K562 (cell line): ENCODE measurements around the gene TMIGD3. TPM values are rescaled to one million over a fixed set of nuclear protein-coding genes. Genes with fewer than 3 reads are reported as not detected.

Experiments used
- ATAC-seq: fragments of 200-7000 bp; cut with Tn5 transposase; 3 replicates; pipeline ENCODE4 v1.9.1; 2020; ENCODE audit warnings: moderate library complexity
- BruUV-seq: library from RNA; stranded (reverse); fragments of 400-500 nt; replicated peaks from 2 replicates; lab custom pipeline; 2021; lab: Mats Ljungman, UMichigan
- CTCF ChIA-PET: fragments of 300-600 bp; formaldehyde crosslinking; extraction: SDS; loops from one replicate; lab custom pipeline; 2021; ENCODE audit warnings: low intra/inter-chr PET ratio; lab: Yijun Ruan, JAX
- POLR2A ChIA-PET: fragments of 300-600, 350-650 bp; sonication (Branson Sonifier 250); formaldehyde crosslinking; extraction: SDS; loops from one replicate; lab custom pipeline; 2021; ENCODE audit warnings: antibody characterized with exemption, inconsistent platforms; lab: Yijun Ruan, JAX
- DNase-seq, 4 experiments: peaks; one replicate each; pipeline versions ENCODE4 v3.0.0 to v3.0.0-alpha.2; 2011 to 2018; ENCODE audit warnings: low spot score in 3 of 4, mixed read lengths in 3 of 4; ENCODE audit errors: extremely low read depth in 1 of 4
- FAIRE-seq: peaks from 2 replicates; lab custom pipeline; 2011; peaks lifted over from hg19 to GRCh38; lab: Jason Lieb, UNC
- H2AFZ ChIP-seq: 2 replicates; pipeline ENCODE4 v1.6.0; 2011; ENCODE audit warnings: low read depth, low read length, control low read depth, inconsistent platforms
- H3K27ac ChIP-seq: fragments of 200-600 bp; 3 replicates; pipeline ENCODE4 v1.8.0; 2011; ENCODE audit warnings: low read depth, mild to moderate bottlenecking, control low read depth, inconsistent platforms, low read length, moderate library complexity, mixed read lengths; ENCODE audit errors: extremely low read depth
- H3K27me3 ChIP-seq, 2 experiments: fragments of 300-600 bp in 1 of 2; 2 replicates in 1 of 2; 3 replicates in 1 of 2; pipeline versions ENCODE4 v1.6.0 to v1.8.0; 2011; ENCODE audit warnings: inconsistent platforms in 2 of 2, low read length in 2 of 2, mild to moderate bottlenecking in 1 of 2, mixed read lengths in 1 of 2, moderate library complexity in 1 of 2; ENCODE audit not compliant: control insufficient read depth in 2 of 2, insufficient read depth in 2 of 2
- H3K36me3 ChIP-seq: fragments of 300-600 bp; 3 replicates; pipeline ENCODE4 v1.8.0; 2011; ENCODE audit warnings: mild to moderate bottlenecking, low read length, inconsistent platforms; ENCODE audit not compliant: control insufficient read depth, insufficient read depth
- H3K4me1 ChIP-seq, 2 experiments: fragments of 200-600 bp in 1 of 2; replicated peaks in 1 of 2; 2 replicates in 1 of 2; 3 replicates in 1 of 2; pipeline versions ENCODE4 v1.5.1 to v1.8.0; 2011; ENCODE audit warnings: inconsistent platforms in 2 of 2, low read length in 2 of 2, mild to moderate bottlenecking in 1 of 2, mixed read lengths in 1 of 2, moderate library complexity in 1 of 2; ENCODE audit not compliant: control insufficient read depth in 2 of 2, insufficient read depth in 2 of 2
- H3K4me2 ChIP-seq: 2 replicates; pipeline ENCODE4 v1.6.1; 2011; ENCODE audit warnings: low read length, control low read depth, inconsistent platforms, mixed read lengths; ENCODE audit not compliant: insufficient read depth
- H3K4me3 ChIP-seq: fragments of 200-600 bp; sonication (generic), shearing (Covaris generic); 2 replicates; pipeline ENCODE4 v1.5.1; 2016; ENCODE audit warnings: control low read depth, inconsistent platforms
- H3K79me2 ChIP-seq: fragments of 200-600 bp; 3 replicates; pipeline ENCODE4 v1.8.0; 2011; ENCODE audit warnings: low read length, inconsistent platforms; ENCODE audit not compliant: control insufficient read depth, insufficient read depth
- H3K9ac ChIP-seq, 2 experiments: 2 replicates each; pipeline versions ENCODE4 v1.6.0 to v1.6.1; 2011; ENCODE audit warnings: low read depth in 2 of 2, low read length in 2 of 2, control low read depth in 1 of 2, inconsistent platforms in 1 of 2, mild to moderate bottlenecking in 1 of 2, mixed read lengths in 1 of 2; ENCODE audit not compliant: insufficient read depth in 1 of 2
- H3K9me1 ChIP-seq: one replicate; pipeline ENCODE4 v1.6.0; 2011; ENCODE audit warnings: inconsistent platforms, mild to moderate bottlenecking, low read length, moderate library complexity; ENCODE audit not compliant: control insufficient read depth, insufficient read depth
- H3K9me3 ChIP-seq: replicated peaks from 2 replicates; pipeline ENCODE4 v1.5.1; 2011; ENCODE audit warnings: low read depth, low read length, inconsistent platforms; ENCODE audit not compliant: control insufficient read depth, insufficient read depth
- H4K20me1 ChIP-seq: replicated peaks from 2 replicates; pipeline ENCODE4 v1.6.1; 2011; ENCODE audit warnings: low read length, inconsistent platforms, mixed read lengths; ENCODE audit not compliant: control insufficient read depth, insufficient read depth
- EZH2 ChIP-seq: IDR thresholded peaks from 2 replicates; pipeline ENCODE4 v1.6.1; 2012; ENCODE audit warnings: low read depth, mild to moderate bottlenecking, inconsistent platforms, low read length, borderline replicate concordance
- RBFOX2 ChIP-seq: fragments of 200-400 bp; formaldehyde crosslinking; IDR thresholded peaks from 2 replicates; pipeline ENCODE4 v1.6.1; 2017; ENCODE audit warnings: low read depth, mild to moderate bottlenecking, low read length, moderate library complexity
- SMAD4 ChIP-seq: fragments of 250-450 bp; sonication (Bioruptor Pico); conservative IDR thresholded peaks from 2 replicates; pipeline ENCODE4 v1.8.0; 2021; ENCODE audit warnings: inconsistent platforms, mild to moderate bottlenecking, moderate library complexity
- ZKSCAN3 ChIP-seq: fragments of 250-450 bp; sonication (Bioruptor Pico); IDR thresholded peaks from 2 replicates; pipeline ENCODE4 v1.4.0; 2020
- ZNF217 ChIP-seq: sonication (generic); formaldehyde crosslinking; IDR thresholded peaks from 2 replicates; pipeline ENCODE4 v1.8.0; 2022; ENCODE audit warnings: mild to moderate bottlenecking, missing genetic modification reagents
- WGBS: fragments of 100-300 bp; shearing (Covaris generic); methylation state at CpG from one replicate; pipeline ENCODE4 v1.1.6; 2016; ENCODE audit warnings: low coverage, mixed read lengths; ENCODE audit not compliant: insufficient coverage; ENCODE audit errors: missing lambda C conversion rate; 5-methylcytosine and 5-hydroxymethylcytosine counted together
- in situ Hi-C: fragments of 300-500 bp; cut with MboI; formaldehyde crosslinking; loops from 4 replicates; pipeline ENCODE4 v1.15.0; 2018; ENCODE audit warnings: inconsistent platforms, mixed read lengths
- intact Hi-C: fragments of 100-400 bp; cut with micrococcal nuclease; formaldehyde crosslinking; loops from 2 replicates; pipeline ENCODE4 v1.14.2; 2022
- polyA plus RNA-seq, 8 experiments: library from polyadenylated mRNA; depleted of rRNA in 4 of 8; stranded (reverse) in 5 of 8; unstranded in 3 of 8; fragments of >200 nt; fragmentation: Nextera tagmentation in 2 of 8; fragmentation: Illumina TruSeq in 1 of 8; extraction: Ambion mirVana in 2 of 8; extraction: Trizol in 1 of 8; gene quantifications; 2 replicates each; pipeline versions ENCODE4 v1.2.1 to v1.2.3, GENCODE V29; 2011 to 2014; ENCODE audit warnings: inconsistent platforms in 1 of 8, missing spikeins in 1 of 8
- total RNA-seq, 7 experiments: library from RNA; depleted of rRNA in 6 of 7; stranded (reverse); fragments of >200 nt in 6 of 7; fragmentation: Illumina TruSeq in 2 of 7; extraction: Trizol in 2 of 7; gene quantifications; 2 replicates each; pipeline versions ENCODE4 v1.2.1 to v1.2.3, GENCODE V29; 2011 to 2021; ENCODE audit warnings: low replicate concordance in 1 of 7

TMIGD3 gene
- total and polyA plus RNA-seq, 9 of the 15 experiments (the other 6 are each of a cell fraction or from before 2014, with no cell fraction given): 0.11 to 0.13 (median 0.11) TPM; not detected in 6

GRCh38 chr1:111454859-111455641 lies 48.4 kb downstream of the TMIGD3 start (continued):
- TF ChIP-seq EZH2 (no peak), SMAD4 (CRISPR knock-in tag) (no peak)

GRCh38 chr1:111453706-111454105 lies 49.7 kb downstream of the TMIGD3 start:
- Histone ChIP-seq H3K9me3 (no peaks in the 10 kb centered on the region), H3K4me1 (peaks cover 7 to 13% of the 10 kb centered on the region in 2 experiments), H3K9me1 (no peaks in the 10 kb centered on the region), H2AFZ (no peak overlapping the region), H3K79me2 (peaks cover 83% of the 10 kb centered on the region), H3K27ac (no peak overlapping the region), H3K4me2 (no peak overlapping the region), H3K4me3 (no peak overlapping the region), H3K36me3 (peaks cover 88% of the 10 kb centered on the region), H4K20me1 (no peaks in the 10 kb centered on the region), H3K27me3 (no peaks in the 10 kb centered on the region), H3K9ac (no peak overlapping the region)
- intact Hi-C loops (no loop called here), in situ Hi-C loops (no loop called here)
- FAIRE-seq (no peak), ATAC-seq (no peak), DNase-seq (no peak)
- POLR2A ChIA-PET: interaction anchor here (0.6 to 4.8 kb wide), 7 partner anchors 9 to 265 kb away, joined by 3 to 30 read pairs (median 3); no protein-coding TSS in a partner anchor
- CTCF ChIA-PET: no interaction called here
- no TSS peak for BruUV-seq
- 80% methylated on average over 3 of the region's 3 CpGs for WGBS
- TF ChIP-seq RBFOX2 (0 out of 2 replicates have a peak, but pooled peaks have one; percentile 30), ZNF217 (no peak), ZKSCAN3 (CRISPR knock-in tag) (no peak)
- TF ChIP-seq, all 486 proteins: peak for 1
